SK-N-SH (cell line): ENCODE measurements around the gene RER1.

Experiments used
- EP300 ChIP-seq, 2 experiments: IDR thresholded peaks; 2 replicates each; pipeline versions ENCODE4 v1.4.0 to v1.6.1; 2012; ENCODE audit warnings: borderline replicate concordance in 1 of 2, low read depth in 1 of 2, low read length in 1 of 2
- GABPA ChIP-seq: IDR thresholded peaks from 2 replicates; pipeline ENCODE4 v1.4.0; 2012; ENCODE audit warnings: low read depth, mild to moderate bottlenecking
- GATA2 ChIP-seq: sonication (generic); formaldehyde crosslinking; IDR thresholded peaks from 2 replicates; pipeline ENCODE4 v1.5.0; 2020; ENCODE audit warnings: mild to moderate bottlenecking, missing genetic modification reagents
- MEF2A ChIP-seq: IDR thresholded peaks from 2 replicates; pipeline ENCODE4 v1.4.0; 2012; ENCODE audit warnings: low read depth, borderline replicate concordance
- NFIC ChIP-seq: IDR thresholded peaks from 2 replicates; pipeline ENCODE4 v1.4.0; 2012; ENCODE audit warnings: borderline replicate concordance
- POLR2AphosphoS5 ChIP-seq: IDR thresholded peaks from 2 replicates; pipeline ENCODE4 v1.6.1; 2012; ENCODE audit warnings: low read depth, low read length
- RAD21 ChIP-seq: IDR thresholded peaks from 2 replicates; pipeline ENCODE4 v1.6.1; 2012; ENCODE audit warnings: mild to moderate bottlenecking, low read length
- REST ChIP-seq: IDR thresholded peaks from 2 replicates; pipeline ENCODE4 v1.6.1; 2012; ENCODE audit warnings: mild to moderate bottlenecking, low read depth, low read length, moderate library complexity
- SIN3A ChIP-seq: IDR thresholded peaks from 2 replicates; pipeline ENCODE4 v1.6.1; 2012; ENCODE audit warnings: low read depth, mild to moderate bottlenecking, low read length, moderate library complexity, borderline replicate concordance
- TAF1 ChIP-seq: IDR thresholded peaks from 2 replicates; pipeline ENCODE4 v1.6.1; 2012; ENCODE audit warnings: low read depth, mild to moderate bottlenecking, low read length, moderate library complexity, borderline replicate concordance
- USF1 ChIP-seq: IDR thresholded peaks from 2 replicates; pipeline ENCODE4 v1.4.0; 2012; ENCODE audit warnings: low read depth, borderline replicate concordance
- USF2 ChIP-seq: fragments of 150-350 bp; IDR thresholded peaks from 2 replicates; pipeline ENCODE4 v1.6.1; 2017; ENCODE audit warnings: antibody characterized with exemption, low read length, low read depth, borderline replicate concordance
- TF ChIP-seq, protein P1 (sequence below): fragments of 200-600 bp; sonication (generic); IDR thresholded peaks from 2 replicates; pipeline ENCODE4 v1.6.1; 2017; ENCODE audit warnings: antibody characterized with exemption, mild to moderate bottlenecking, moderate library complexity
- TF ChIP-seq, protein P2 (sequence below): IDR thresholded peaks from 2 replicates; pipeline ENCODE4 v1.4.0; 2012; ENCODE audit warnings: low read depth

- TF ChIP-seq USF2 (no peak), RAD21 (0 out of 2 replicates have a peak, but pooled peaks have one; percentile 21), USF1 (no peak), NFIC (no peak), TAF1 (no peak), SIN3A (no peak), POLR2AphosphoS5 (no peak), GATA2 (CRISPR knock-in tag) (no peak), EP300 (IDR thresholded peaks at IDR 0.05; ENCODE audit: borderline replicate concordance in 1 of 2, low read depth in 1 of 2, low read length in 1 of 2) (no peak), GABPA (no peak), REST (no peak), MEF2A (no peak)
- TF ChIP-seq, protein P1, sequence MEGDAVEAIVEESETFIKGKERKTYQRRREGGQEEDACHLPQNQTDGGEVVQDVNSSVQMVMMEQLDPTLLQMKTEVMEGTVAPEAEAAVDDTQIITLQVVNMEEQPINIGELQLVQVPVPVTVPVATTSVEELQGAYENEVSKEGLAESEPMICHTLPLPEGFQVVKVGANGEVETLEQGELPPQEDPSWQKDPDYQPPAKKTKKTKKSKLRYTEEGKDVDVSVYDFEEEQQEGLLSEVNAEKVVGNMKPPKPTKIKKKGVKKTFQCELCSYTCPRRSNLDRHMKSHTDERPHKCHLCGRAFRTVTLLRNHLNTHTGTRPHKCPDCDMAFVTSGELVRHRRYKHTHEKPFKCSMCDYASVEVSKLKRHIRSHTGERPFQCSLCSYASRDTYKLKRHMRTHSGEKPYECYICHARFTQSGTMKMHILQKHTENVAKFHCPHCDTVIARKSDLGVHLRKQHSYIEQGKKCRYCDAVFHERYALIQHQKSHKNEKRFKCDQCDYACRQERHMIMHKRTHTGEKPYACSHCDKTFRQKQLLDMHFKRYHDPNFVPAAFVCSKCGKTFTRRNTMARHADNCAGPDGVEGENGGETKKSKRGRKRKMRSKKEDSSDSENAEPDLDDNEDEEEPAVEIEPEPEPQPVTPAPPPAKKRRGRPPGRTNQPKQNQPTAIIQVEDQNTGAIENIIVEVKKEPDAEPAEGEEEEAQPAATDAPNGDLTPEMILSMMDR, result peak; percentile 38
- TF ChIP-seq, protein P2, sequence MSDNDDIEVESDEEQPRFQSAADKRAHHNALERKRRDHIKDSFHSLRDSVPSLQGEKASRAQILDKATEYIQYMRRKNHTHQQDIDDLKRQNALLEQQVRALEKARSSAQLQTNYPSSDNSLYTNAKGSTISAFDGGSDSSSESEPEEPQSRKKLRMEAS, result no peak
Measured at GRCh38 chr1:2382621-2383361, 8.8 kb upstream of the RER1 start.
